Bladder microvascular endothelial cell (primary cell): ENCODE measurements around the gene RASL11A. TPM values are rescaled to one million over a fixed set of nuclear protein-coding genes. Genes with fewer than 3 reads are reported as not detected.

Experiments
- total RNA-seq: library from RNA; depleted of rRNA; stranded (reverse); fragments of >200 nt; gene quantifications from 2 replicates; pipeline ENCODE4 v1.2.3, GENCODE V29; 2014

RASL11A gene, protein sequence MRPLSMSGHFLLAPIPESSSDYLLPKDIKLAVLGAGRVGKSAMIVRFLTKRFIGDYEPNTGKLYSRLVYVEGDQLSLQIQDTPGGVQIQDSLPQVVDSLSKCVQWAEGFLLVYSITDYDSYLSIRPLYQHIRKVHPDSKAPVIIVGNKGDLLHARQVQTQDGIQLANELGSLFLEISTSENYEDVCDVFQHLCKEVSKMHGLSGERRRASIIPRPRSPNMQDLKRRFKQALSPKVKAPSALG
- total RNA-seq = 1.3 TPM in 2 replicates

GRCh38 chr13:27270594-27271520, at the start of gene RASL11A:
TSS of gene RASL11A (plus strand) at chr13:27270830. CDS start at chr13:27270945, 115 bp downstream.

DNA sequence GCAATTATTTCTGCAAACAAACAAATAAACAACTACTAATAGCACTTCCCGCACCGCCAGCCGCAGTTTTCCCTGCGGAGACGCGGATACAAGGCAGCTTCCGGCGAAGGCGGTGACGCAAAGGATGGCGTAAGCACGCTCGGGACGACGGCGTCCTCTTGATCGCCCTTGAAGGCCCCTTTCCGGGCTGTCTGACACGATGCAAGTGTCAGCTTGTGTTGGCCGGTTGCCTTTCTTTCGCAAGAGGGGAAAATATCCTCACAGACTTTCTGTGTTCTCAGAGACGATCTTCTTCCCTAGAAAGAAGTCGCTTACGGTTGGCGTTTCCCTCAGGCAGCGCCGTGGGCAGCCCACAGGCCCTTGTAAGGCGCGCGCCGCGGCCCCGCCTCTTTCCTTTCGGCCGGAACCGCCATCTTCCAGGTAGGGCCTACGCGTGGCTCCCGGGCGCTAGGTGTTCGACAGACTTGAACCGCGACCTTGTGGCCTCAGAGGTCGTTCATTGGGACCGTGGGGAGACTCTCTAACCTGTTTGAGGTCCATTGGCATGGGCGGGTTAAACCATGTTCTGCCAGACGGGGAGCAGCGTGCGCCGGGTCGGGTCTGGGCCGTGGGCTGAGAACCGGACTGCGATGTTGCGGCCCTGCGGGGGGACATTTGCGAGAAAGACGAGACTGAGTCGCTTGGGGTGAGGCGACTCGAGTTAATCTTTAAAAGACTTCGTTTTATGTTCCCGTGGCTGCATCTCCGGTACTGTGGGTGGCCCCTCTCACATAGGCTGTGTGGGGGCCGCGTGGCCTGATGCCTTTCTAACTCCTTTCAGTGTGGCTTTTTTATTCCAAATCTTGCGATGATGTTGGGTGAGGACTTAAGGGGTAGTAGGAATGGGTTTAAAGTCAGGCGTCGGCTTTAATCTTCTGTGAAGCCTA, 19.2 kb upstream of the RASL11A start, which contains the start of gene RPL21:
RPL21 (plus strand) TSS at position 393 of the 926 bp plus-strand sequence. CDS start 2,219 bp downstream, outside the sequence.

Other genes with a start within 250 kb of the RASL11A start
- gene USP12, start 99.0 kb upstream of the RASL11A start, total RNA-seq = 18.6 and 39.0 TPM in 2 replicates
- gene RPL21, start 19.3 kb upstream of the RASL11A start, total RNA-seq = 437 and 491 TPM in 2 replicates
- gene GTF3A, start 153.8 kb downstream of the RASL11A start, total RNA-seq = 86.0 and 89.0 TPM in 2 replicates
- gene MTIF3, start 179.7 kb downstream of the RASL11A start, total RNA-seq = 39.2 and 42.7 TPM in 2 replicates